ENCODE results near the gene SPIC.

The SPIC gene

DNA sequence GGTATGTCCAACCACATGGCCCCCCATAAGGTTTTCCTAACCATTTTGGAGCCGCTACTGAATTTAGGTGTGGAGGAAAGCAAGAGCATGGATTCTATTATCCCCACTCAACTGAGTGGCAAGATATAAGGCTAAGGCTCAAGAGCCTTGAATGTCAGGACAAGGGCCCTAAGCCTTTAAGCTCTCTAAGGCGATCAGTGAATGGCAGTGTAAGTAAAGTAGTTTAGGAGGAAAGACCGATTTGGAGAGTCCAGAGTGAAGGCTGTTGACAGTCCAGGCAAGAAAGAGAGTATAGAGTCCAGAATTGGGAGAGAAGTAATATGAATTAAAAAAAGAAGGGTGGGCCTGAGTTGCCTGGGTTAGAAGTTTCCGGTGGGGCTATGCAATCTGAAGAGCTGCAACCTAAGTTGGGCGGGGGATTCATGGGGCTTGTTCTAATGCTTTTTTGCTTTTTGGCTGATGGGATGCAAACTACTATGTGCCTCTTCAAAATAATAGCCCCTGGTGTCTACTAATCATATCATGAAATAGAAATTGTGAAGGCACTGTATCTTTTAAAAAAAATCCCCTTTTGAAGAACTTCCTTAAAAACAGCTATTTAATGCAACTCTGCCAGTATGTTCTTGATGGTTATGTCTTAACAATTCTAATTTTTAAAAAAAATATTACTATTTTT is at the start of gene SPIC:
Gene SPIC (plus strand): TSS at position 626 of the 676 bp plus-strand sequence. CDS start 1,569 bp downstream, outside the sequence.
- H3K9me3 Mint-ChIP-seq, result no peaks in the 10 kb centered on the region
- H3K27ac Mint-ChIP-seq, result no peak within 1 kb of the TSS
- peaks cover 8% of the 10 kb centered on the region for H3K27me3 Mint-ChIP-seq (ENCODE audit: low read depth, poor library complexity)
- DNase-seq, result no peak
- no peaks in the 10 kb centered on the region for H3K4me1 Mint-ChIP-seq
- H3K4me3 Mint-ChIP-seq, result no peak within 1 kb of the TSS
- TF ChIP-seq, protein P1, sequence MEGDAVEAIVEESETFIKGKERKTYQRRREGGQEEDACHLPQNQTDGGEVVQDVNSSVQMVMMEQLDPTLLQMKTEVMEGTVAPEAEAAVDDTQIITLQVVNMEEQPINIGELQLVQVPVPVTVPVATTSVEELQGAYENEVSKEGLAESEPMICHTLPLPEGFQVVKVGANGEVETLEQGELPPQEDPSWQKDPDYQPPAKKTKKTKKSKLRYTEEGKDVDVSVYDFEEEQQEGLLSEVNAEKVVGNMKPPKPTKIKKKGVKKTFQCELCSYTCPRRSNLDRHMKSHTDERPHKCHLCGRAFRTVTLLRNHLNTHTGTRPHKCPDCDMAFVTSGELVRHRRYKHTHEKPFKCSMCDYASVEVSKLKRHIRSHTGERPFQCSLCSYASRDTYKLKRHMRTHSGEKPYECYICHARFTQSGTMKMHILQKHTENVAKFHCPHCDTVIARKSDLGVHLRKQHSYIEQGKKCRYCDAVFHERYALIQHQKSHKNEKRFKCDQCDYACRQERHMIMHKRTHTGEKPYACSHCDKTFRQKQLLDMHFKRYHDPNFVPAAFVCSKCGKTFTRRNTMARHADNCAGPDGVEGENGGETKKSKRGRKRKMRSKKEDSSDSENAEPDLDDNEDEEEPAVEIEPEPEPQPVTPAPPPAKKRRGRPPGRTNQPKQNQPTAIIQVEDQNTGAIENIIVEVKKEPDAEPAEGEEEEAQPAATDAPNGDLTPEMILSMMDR (IDR thresholded peaks at IDR 0.05), result no peak
- no peaks in the 10 kb centered on the region for H3K36me3 Mint-ChIP-seq (ENCODE audit: low read depth)

DNA sequence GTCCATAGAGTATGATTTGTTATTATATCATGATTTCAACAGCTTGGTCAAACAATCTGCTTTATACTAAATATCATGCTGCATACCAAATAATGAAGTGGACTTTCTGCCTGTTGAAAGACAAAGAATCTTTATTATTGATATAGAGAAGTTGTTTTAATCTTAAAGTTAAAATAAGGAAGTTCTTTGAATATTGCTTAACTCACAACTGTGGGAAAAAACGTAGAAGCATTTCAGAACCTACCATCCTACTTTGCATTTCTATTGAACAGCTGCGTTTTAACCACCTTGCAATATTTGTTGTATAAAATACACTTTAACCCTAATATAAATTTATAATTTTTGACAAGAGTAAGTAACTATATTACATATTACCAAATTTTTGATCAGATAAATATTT is 44.7 kb upstream of the SPIC start:
- H3K4me3 Mint-ChIP-seq, result no peak overlapping the region
- H3K9me3 Mint-ChIP-seq, result peaks cover 3% of the 10 kb centered on the region
- no peak overlapping the region for H3K27ac Mint-ChIP-seq
- no peak for DNase-seq
- no peaks in the 10 kb centered on the region for H3K4me1 Mint-ChIP-seq
- H3K27me3 Mint-ChIP-seq (ENCODE audit: low read depth, poor library complexity), result peaks cover 9% of the 10 kb centered on the region
- H3K36me3 Mint-ChIP-seq (ENCODE audit: low read depth), result no peaks in the 10 kb centered on the region
- TF ChIP-seq, protein P1 (IDR thresholded peaks at IDR 0.05), result no peak

DNA sequence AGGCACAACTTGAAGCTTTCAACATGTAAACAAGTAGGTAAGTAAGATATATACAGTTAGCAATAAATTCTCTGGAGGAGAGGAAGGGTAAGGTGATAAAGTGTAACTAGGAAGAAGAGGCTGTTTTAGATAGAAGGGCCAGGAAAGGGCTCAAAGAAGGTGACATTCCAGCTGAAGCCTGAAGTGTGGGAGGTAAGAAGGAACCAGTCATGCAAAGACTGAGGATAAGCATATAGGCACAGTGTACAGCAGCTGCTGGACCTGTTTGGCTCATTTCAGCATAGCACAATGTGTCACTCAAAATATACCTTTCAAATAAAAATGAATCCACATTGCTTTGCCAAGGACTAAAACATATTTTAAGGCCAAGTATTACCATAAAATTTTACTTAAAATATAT is 39.0 kb upstream of the SPIC start:
- Mint-ChIP-seq H3K36me3 (ENCODE audit: low read depth) (no peaks in the 10 kb centered on the region), H3K4me1 (peaks cover 5% of the 10 kb centered on the region), H3K27ac (no peak overlapping the region), H3K27me3 (ENCODE audit: low read depth, poor library complexity) (peaks cover 3% of the 10 kb centered on the region), H3K4me3 (no peak overlapping the region), H3K9me3 (no peaks in the 10 kb centered on the region)
- no peak for DNase-seq
- TF ChIP-seq, protein P1 (IDR thresholded peaks at IDR 0.05), result no peak

DNA sequence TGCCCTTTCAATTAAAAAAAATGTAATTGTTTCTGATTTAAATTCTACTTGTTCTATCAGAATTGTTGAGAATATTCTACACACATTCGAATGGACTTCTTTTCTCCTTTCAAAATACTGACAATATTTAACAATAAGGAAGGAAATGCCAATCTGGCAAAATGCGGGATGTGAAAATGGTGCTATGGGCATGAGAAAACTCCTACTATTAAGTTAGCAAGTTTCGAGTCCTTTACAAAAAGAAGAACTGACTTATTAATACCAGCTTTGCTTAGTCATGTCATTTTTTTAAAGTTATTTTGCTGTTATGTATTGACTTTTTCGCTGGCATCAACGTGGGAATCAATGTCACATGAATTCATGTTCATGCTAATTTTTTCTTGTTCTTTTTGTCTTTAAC is 35.9 kb upstream of the SPIC start:
- Mint-ChIP-seq H3K27me3 (ENCODE audit: low read depth, poor library complexity) (no peaks in the 10 kb centered on the region), H3K4me1 (peaks cover 5% of the 10 kb centered on the region), H3K9me3 (no peaks in the 10 kb centered on the region), H3K27ac (no peak overlapping the region), H3K36me3 (ENCODE audit: low read depth) (no peaks in the 10 kb centered on the region), H3K4me3 (no peak overlapping the region)
- DNase-seq, result no peak
- TF ChIP-seq, protein P1 (IDR thresholded peaks at IDR 0.05), result no peak

DNA sequence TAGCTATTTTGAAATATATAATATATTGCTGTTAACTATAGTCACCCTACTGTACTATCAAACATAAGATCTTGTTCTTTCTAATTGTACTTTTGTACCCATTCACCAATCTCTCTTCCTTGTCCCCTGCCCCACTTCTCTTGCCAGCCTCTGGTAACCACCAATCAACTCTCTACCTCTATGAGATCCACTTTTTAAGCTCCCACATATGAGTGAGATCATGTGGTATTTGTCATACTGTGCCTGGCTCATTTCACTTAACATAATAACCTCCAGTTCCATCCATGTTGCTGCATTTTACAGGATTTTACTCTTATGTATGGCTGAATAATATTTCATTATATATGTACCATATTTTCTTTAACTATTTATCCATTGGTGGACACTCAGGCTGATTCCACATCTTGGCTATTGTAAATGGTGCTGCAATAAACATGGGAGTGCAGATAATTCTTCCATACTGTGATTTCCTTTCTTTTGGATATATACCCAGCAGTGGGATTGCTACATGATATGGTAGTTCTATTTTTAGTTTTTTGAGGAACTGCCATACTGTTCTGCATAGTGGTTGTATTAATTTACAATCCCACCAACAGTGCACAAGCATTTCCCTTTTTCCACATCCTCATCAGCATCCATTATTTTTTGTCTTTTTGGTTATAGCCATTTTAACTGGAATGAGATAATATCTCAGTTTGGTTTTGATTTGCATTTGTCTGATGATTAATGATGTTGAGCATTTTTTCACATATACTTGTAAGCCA is 33.5 kb upstream of the SPIC start:
- Mint-ChIP-seq H3K4me1 (no peaks in the 10 kb centered on the region), H3K4me3 (no peak overlapping the region), H3K36me3 (ENCODE audit: low read depth) (no peaks in the 10 kb centered on the region), H3K9me3 (no peaks in the 10 kb centered on the region), H3K27ac (no peak overlapping the region), H3K27me3 (ENCODE audit: low read depth, poor library complexity) (no peaks in the 10 kb centered on the region)
- TF ChIP-seq, protein P1 (IDR thresholded peaks at IDR 0.05), result no peak
- DNase-seq, result no peak
